HCT116 (cell line): ENCODE data around the gene CHODL. TPM values are rescaled to one million over a fixed set of nuclear protein-coding genes. Genes with fewer than 3 reads are reported as not detected.

Experiments used
- ATAC-seq: fragments of 200-7000 bp; cut with Tn5 transposase; 2 replicates; pipeline ENCODE4 v1.9.1; 2020; ENCODE audit warnings: mild to moderate bottlenecking, moderate library complexity
- BruUV-seq: library from RNA; stranded (reverse); fragments of 400-500 nt; replicated peaks from 2 replicates; lab custom pipeline; 2021; lab: Mats Ljungman, UMichigan
- CTCF ChIA-PET: fragments of 300-600 bp; sonication (Branson Sonifier 250); formaldehyde crosslinking; loops from one replicate; lab custom pipeline; 2021; ENCODE audit warnings: antibody characterized with exemption; lab: Charles Lee
- POLR2A ChIA-PET: fragments of 300-600, 350-600 bp; sonication (Branson Sonifier 250); formaldehyde crosslinking; loops from one replicate; lab custom pipeline; 2021; ENCODE audit warnings: antibody characterized with exemption; lab: Charles Lee
- RAD21 ChIA-PET, 2 experiments: fragments of 300-600 bp; sonication (Branson Sonifier 250); formaldehyde crosslinking; loops; one replicate each; lab custom pipeline; 2023; ENCODE audit warnings: low total read pairs in 2 of 2; ENCODE audit not compliant: uncharacterized antibody in 2 of 2, unreplicated experiment in 2 of 2, low non-redundant PET in 1 of 2; lab: Charles Lee
- DNase-seq: peaks from one replicate; pipeline ENCODE4 v3.0.0-alpha.2; 2010; ENCODE audit warnings: low read depth, low spot score
- H2AFZ ChIP-seq: fragments of 200-600 bp; shearing (Covaris generic), sonication (generic); 2 replicates; pipeline ENCODE4 v1.6.1; 2017; ENCODE audit warnings: low read depth, mixed run types, mixed read lengths, antibody characterized with exemption, low read length; ENCODE audit not compliant: poor library complexity, severe bottlenecking
- H3K27ac ChIP-seq: 2 replicates; pipeline ENCODE4 v1.5.1; 2012; ENCODE audit warnings: low read depth, low read length
- H3K27me3 ChIP-seq: fragments of 200-600 bp; sonication (generic); 2 replicates; pipeline ENCODE4 v1.6.1; 2016; ENCODE audit warnings: mixed run types, low read length, mixed read lengths; ENCODE audit not compliant: insufficient read depth
- H3K36me3 ChIP-seq, 2 experiments: fragments of 200-500 bp in 1 of 2; fragments of 200-600 bp in 1 of 2; sonication (Bioruptor generic) in 1 of 2; sonication (generic) in 1 of 2; 2 replicates each; pipeline versions ENCODE4 v1.5.1 to v1.6.1; 2014 to 2016; ENCODE audit warnings: low read length in 2 of 2, inconsistent platforms in 1 of 2, mixed read lengths in 1 of 2, mixed run types in 1 of 2; ENCODE audit not compliant: insufficient read depth in 2 of 2, control insufficient read depth in 1 of 2
- H3K4me1 ChIP-seq, 2 experiments: fragments of 200-600 bp in 1 of 2; sonication (generic) in 1 of 2; 2 replicates each; pipeline versions ENCODE4 v1.5.1 to v1.6.1; 2012 to 2017; ENCODE audit warnings: low read length in 2 of 2, inconsistent platforms in 1 of 2, mild to moderate bottlenecking in 1 of 2, mixed read lengths in 1 of 2, mixed run types in 1 of 2, moderate library complexity in 1 of 2; ENCODE audit not compliant: insufficient read depth in 2 of 2, control insufficient read depth in 1 of 2
- H3K4me2 ChIP-seq: fragments of 200-600 bp; sonication (generic); 2 replicates; pipeline ENCODE4 v1.6.1; 2017; ENCODE audit warnings: mixed run types, low read length, mixed read lengths
- H3K4me3 ChIP-seq, 2 experiments: fragments of 200-600 bp in 1 of 2; sonication (generic) in 1 of 2; replicated peaks in 1 of 2; 2 replicates each; pipeline ENCODE4 v1.5.1; 2011 to 2016; ENCODE audit warnings: low read length in 2 of 2, control low read depth in 1 of 2, low read depth in 1 of 2, mild to moderate bottlenecking in 1 of 2, mixed read lengths in 1 of 2, mixed run types in 1 of 2
- H3K79me2 ChIP-seq: fragments of 200-600 bp; sonication (generic); 2 replicates; pipeline ENCODE4 v1.6.1; 2017; ENCODE audit warnings: mild to moderate bottlenecking, mixed run types, low read length, moderate library complexity, mixed read lengths; ENCODE audit not compliant: insufficient read depth
- H3K9ac ChIP-seq: fragments of 200-600 bp; sonication (generic); 2 replicates; pipeline ENCODE4 v1.6.1; 2016; ENCODE audit warnings: low read length, mixed read lengths
- H3K9me2 ChIP-seq: fragments of 200-600 bp; sonication (generic), shearing (Covaris generic); 2 replicates; pipeline ENCODE4 v1.6.1; 2017; ENCODE audit warnings: mixed run types, mild to moderate bottlenecking, moderate library complexity; ENCODE audit not compliant: insufficient read depth
- H3K9me3 ChIP-seq, 2 experiments: fragments of 200-500 bp in 1 of 2; fragments of 200-600 bp in 1 of 2; sonication (Bioruptor generic) in 1 of 2; sonication (generic) in 1 of 2; 2 replicates each; pipeline ENCODE4 v1.6.1; 2014 to 2017; ENCODE audit warnings: low read length in 2 of 2, mixed read lengths in 2 of 2, inconsistent platforms in 1 of 2, low read depth in 1 of 2, mild to moderate bottlenecking in 1 of 2, mixed run types in 1 of 2, moderate library complexity in 1 of 2; ENCODE audit not compliant: control insufficient read depth in 1 of 2, insufficient read depth in 1 of 2
- H4K20me1 ChIP-seq: fragments of 200-600 bp; sonication (generic), shearing (Covaris generic); 2 replicates; pipeline ENCODE4 v1.6.1; 2017; ENCODE audit warnings: mixed run types, mild to moderate bottlenecking, moderate library complexity; ENCODE audit not compliant: insufficient read depth
- EGR1 ChIP-seq: IDR thresholded peaks from 2 replicates; pipeline ENCODE4 v1.6.1; 2012; ENCODE audit warnings: low read depth
- EZH2phosphoT487 ChIP-seq: fragments of 200-600 bp; IDR thresholded peaks from 2 replicates; pipeline ENCODE4 v1.6.1; 2018; ENCODE audit warnings: antibody characterized with exemption, borderline replicate concordance
- JUND ChIP-seq: IDR thresholded peaks from 2 replicates; pipeline ENCODE4 v1.6.1; 2012
- MAX ChIP-seq: IDR thresholded peaks from 2 replicates; pipeline ENCODE4 v1.6.1; 2012
- POLR2A ChIP-seq: IDR thresholded peaks from 2 replicates; pipeline ENCODE4 v1.7.0; 2011; ENCODE audit warnings: borderline replicate concordance; ENCODE audit not compliant: insufficient read depth, insufficient read length; ENCODE audit errors: extremely low read depth
- REST ChIP-seq: IDR thresholded peaks from 2 replicates; pipeline ENCODE4 v1.6.1; 2012; ENCODE audit warnings: low read depth
- SIN3A ChIP-seq: IDR thresholded peaks from 2 replicates; pipeline ENCODE4 v1.6.1; 2012; ENCODE audit warnings: low read depth
- SRF ChIP-seq: IDR thresholded peaks from 2 replicates; pipeline ENCODE4 v1.6.1; 2012; ENCODE audit warnings: low read depth
- YY1 ChIP-seq: IDR thresholded peaks from 2 replicates; pipeline ENCODE4 v1.6.1; 2011; ENCODE audit warnings: low read length, low read depth, moderate library complexity, mild to moderate bottlenecking; ENCODE audit not compliant: insufficient replicate concordance; ENCODE audit errors: extremely low read depth
- ZFX ChIP-seq: fragments of 450-650 bp; IDR thresholded peaks from 2 replicates; pipeline ENCODE4 v1.6.1; 2017
- ZNF274 ChIP-seq: fragments of 200-500 bp; sonication (Bioruptor generic); IDR thresholded peaks from 2 replicates; pipeline ENCODE4 v1.6.1; 2014; ENCODE audit warnings: mild to moderate bottlenecking, low read depth, low read length, inconsistent platforms
- intact Hi-C: fragments of 100-400 bp; cut with micrococcal nuclease; formaldehyde crosslinking; loops from 2 replicates; pipeline ENCODE4 v1.10.0; 2022
- total RNA-seq: library from RNA; stranded (reverse); gene quantifications from one replicate; pipeline ENCODE4 v1.2.1, GENCODE V29; 2021; ENCODE audit not compliant: unreplicated experiment
- TF ChIP-seq, protein P1 (sequence below): IDR thresholded peaks from 2 replicates; pipeline ENCODE4 v1.6.1; 2012

CHODL gene
- total RNA-seq, 1 experiment from 2014 or later, result not detected

GRCh38 chr21:18245464-18245967 is 883 bp downstream of the CHODL start:
- H3K79me2 ChIP-seq, result no peaks in the 10 kb centered on the region
- H3K36me3 ChIP-seq, result no peaks in the 10 kb centered on the region
- DNase-seq (no peak), ATAC-seq (no peak)
- H3K9ac ChIP-seq, result no peak overlapping the region
- CTCF ChIA-PET, result no interaction called here
- no peaks in the 10 kb centered on the region for H3K9me2 ChIP-seq
- no peak overlapping the region for H3K4me3 ChIP-seq
- H3K4me2 ChIP-seq, result no peak overlapping the region
- H3K9me3 ChIP-seq, result peaks cover 27 to 34% of the 10 kb centered on the region in 2 experiments
- BruUV-seq, result no TSS peak
- intact Hi-C loops, result no loop called here
- TF ChIP-seq ZFX, result no peak
- no peak for TF ChIP-seq ZNF274
- no peak for TF ChIP-seq EGR1
- TF ChIP-seq MAX, result no peak
- TF ChIP-seq REST, result no peak
- TF ChIP-seq YY1, result no peak
- no peak for TF ChIP-seq POLR2A
- TF ChIP-seq EZH2phosphoT487, result no peak
- TF ChIP-seq, protein P1, sequence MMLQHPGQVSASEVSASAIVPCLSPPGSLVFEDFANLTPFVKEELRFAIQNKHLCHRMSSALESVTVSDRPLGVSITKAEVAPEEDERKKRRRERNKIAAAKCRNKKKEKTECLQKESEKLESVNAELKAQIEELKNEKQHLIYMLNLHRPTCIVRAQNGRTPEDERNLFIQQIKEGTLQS, result no peak
- no peak for TF ChIP-seq SIN3A
- TF ChIP-seq SRF, result no peak
- no peak for TF ChIP-seq JUND
- TF ChIP-seq, all 23 proteins: peak for 0
- H3K27me3 ChIP-seq, result no peaks in the 10 kb centered on the region
- no peaks in the 10 kb centered on the region for H3K4me1 ChIP-seq
- H4K20me1 ChIP-seq, result no peaks in the 10 kb centered on the region
- H3K27ac ChIP-seq, result no peak overlapping the region
- ChIA-PET POLR2A (no interaction called here), RAD21 (no interaction called here)
- H2AFZ ChIP-seq, result no peak overlapping the region
